Activated B cell treated with CpG ODN at 0.5 μM for 24 hours (primary cell): ENCODE results near the gene ZNF841. TPM values are rescaled to one million over a fixed set of nuclear protein-coding genes. Genes with fewer than 3 reads are reported as not detected.
"Not testable (repeated sequence)": the region's sequence is repeated elsewhere in the genome, so short reads cannot be mapped to it uniquely, and the experiment has no call there.

Experiments
- ATAC-seq: fragments of 200-7000 bp; cut with Tn5 transposase; one replicate; pipeline ENCODE4 v1.10.0; 2021; ENCODE audit warnings: low read depth, mild to moderate bottlenecking, moderate library complexity
- CTCF ChIA-PET: fragments of 350-600 bp; sonication (Branson Sonifier 250); formaldehyde crosslinking; loops from one replicate; lab custom pipeline; 2021; ENCODE audit warnings: antibody characterized with exemption; lab: Charles Lee
- POLR2A ChIA-PET: fragments of 350-600 bp; sonication (Branson Sonifier 250); formaldehyde crosslinking; loops from one replicate; lab custom pipeline; 2021; ENCODE audit warnings: antibody characterized with exemption; lab: Charles Lee
- DNase-seq: peaks from one replicate; pipeline ENCODE4 v3.0.0; 2022
- H3K27ac Mint-ChIP-seq: one replicate; pipeline ENCODE4 v1.8.0; 2020; ENCODE audit warnings: mixed read lengths
- H3K27me3 Mint-ChIP-seq: one replicate; pipeline ENCODE4 v1.8.0; 2021; ENCODE audit warnings: mixed read lengths
- H3K36me3 Mint-ChIP-seq: one replicate; pipeline ENCODE4 v1.8.0; 2021; ENCODE audit warnings: low read depth, mixed read lengths
- H3K4me1 Mint-ChIP-seq: one replicate; pipeline ENCODE4 v1.8.0; 2021; ENCODE audit warnings: mixed read lengths
- H3K4me3 Mint-ChIP-seq: one replicate; pipeline ENCODE4 v1.8.0; 2020; ENCODE audit warnings: mild to moderate bottlenecking, mixed read lengths
- H3K9me3 Mint-ChIP-seq: one replicate; pipeline ENCODE4 v1.8.0; 2020; ENCODE audit warnings: mixed read lengths
- CTCF ChIP-seq: fragments of 200-600 bp; IDR thresholded peaks from one replicate; pipeline ENCODE4 v1.8.0; 2022; ENCODE audit warnings: antibody characterized with exemption, mild to moderate bottlenecking
- intact Hi-C: fragments of 100-400 bp; cut with micrococcal nuclease; formaldehyde crosslinking; loops from one replicate; pipeline ENCODE4 v1.15.1; 2024
- total RNA-seq: library from RNA; stranded (reverse); gene quantifications from 2 replicates; pipeline ENCODE4 v1.2.3, GENCODE V29; 2022

Gene ZNF841
- total RNA-seq, 1 donor from 2014 or later, result 42.7 TPM

DNA sequence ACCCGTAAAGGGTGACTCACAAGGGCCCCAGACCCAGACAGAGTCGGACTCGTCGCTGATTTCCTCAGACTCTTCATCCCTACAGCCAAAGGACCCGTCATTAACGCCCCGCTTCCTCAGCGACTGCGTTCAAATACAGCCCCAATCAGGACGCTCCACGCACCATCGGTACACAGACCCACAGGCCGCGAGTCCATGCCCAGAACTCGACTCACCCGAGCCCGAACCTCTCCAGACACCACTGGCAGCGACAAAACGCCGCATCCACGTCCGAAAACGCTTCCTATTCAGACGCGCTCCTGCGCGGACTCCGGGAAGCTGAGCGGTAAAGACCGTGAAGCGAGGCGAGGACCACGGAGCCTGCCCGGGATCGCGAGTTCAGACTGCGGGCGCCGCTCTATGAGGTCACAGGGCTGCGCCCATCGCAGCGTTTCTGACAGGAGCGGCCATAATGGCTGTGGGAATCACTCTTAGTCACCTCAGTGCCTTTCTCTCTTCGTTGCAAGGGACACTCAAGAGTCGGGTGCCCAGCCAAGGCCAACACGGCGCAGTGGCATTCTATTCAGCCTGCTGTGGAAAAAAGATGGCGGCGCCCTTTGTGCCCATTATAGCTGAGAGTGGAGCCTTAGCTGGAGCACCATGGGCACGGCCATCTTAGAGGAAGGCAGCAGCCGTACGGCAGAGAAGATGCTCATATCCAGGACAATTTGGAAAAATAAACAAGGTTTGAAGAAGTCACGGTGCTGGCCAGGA is 67.4 kb downstream of the ZNF841 start, which contains the start of gene ZNF614:
TSS of gene ZNF614 (minus strand) at position 353 of the 753 bp plus-strand sequence. CDS start 2,634 bp downstream, outside the sequence.
- CTCF ChIA-PET, result no interaction called here
- Mint-ChIP-seq H3K9me3 (peaks cover 23% of the 10 kb centered on the region), H3K27ac (peak within 1 kb of the TSS; percentile 93), H3K4me3 (peak within 1 kb of the TSS; percentile 98), H3K27me3 (no peaks in the 10 kb centered on the region), H3K4me1 (peaks cover 29% of the 10 kb centered on the region), H3K36me3 (peaks cover 62% of the 10 kb centered on the region)
- DNase-seq (peak; percentile 86), ATAC-seq (peak; percentile 89)
- POLR2A ChIA-PET, result interaction anchor here (0.6 to 2.4 kb wide), 8 partner anchors 20 to 498 kb away, joined by 3 to 34 read pairs (median 4); partner anchors contain the start of genes PPP2R1A, ZNF432, ZNF615 and ZNF836
- TF ChIP-seq CTCF, result no peak
- intact Hi-C loops, result loop anchor here (1.0 kb wide), 7 partner anchors 20 to 269 kb away; partner anchors contain the start of genes ZNF350, ZNF432, ZNF480 and ZNF613

DNA sequence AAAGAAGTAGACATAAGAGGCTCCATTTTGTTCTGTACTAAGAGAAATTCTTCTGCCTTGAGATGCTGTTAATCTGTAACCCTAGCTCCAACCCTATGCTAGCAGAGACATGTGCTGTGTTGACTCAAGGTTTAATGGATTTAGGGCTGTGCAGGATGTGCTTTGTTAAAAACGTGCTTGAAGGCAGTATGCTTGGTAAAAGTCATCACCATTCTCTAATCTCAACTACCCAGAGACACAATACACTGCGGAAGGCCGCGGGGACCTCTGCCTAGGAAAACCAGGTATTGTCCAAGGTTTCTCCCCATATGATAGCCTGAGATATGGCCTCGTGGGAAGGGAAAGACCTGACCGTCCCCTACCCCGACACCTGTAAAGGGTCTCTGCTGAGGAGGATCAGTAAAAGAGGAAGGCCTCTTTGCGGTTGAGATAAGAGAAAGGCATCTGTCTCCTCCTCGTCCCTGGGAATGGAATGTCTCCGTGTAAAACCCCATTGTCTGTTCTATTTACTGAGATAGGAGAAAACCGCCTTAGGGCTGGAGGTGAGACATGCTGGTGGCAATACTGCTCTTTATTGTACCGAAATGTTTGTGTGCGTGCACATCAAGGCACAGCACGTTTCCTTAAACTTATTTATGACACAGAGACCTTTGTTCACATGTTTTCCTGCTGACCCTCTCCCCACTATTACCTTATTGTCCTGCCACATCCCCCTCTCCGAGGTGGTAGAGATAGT is 69.1 kb downstream of the ZNF841 start:
- DNase-seq, intact Hi-C loops, H3K27ac Mint-ChIP-seq, CTCF ChIA-PET, ATAC-seq, H3K27me3 Mint-ChIP-seq: not testable (repeated sequence)
- Mint-ChIP-seq H3K9me3 (peaks cover 28% of the 10 kb centered on the region), H3K4me3 (peak overlapping the region; percentile 98), H3K36me3 (peaks cover 70% of the 10 kb centered on the region), H3K4me1 (peaks cover 29% of the 10 kb centered on the region)
- POLR2A ChIA-PET, result interaction anchor here (0.8 kb wide), 1 partner anchor 22 kb away, joined by 3 read pairs; no protein-coding TSS in a partner anchor

DNA sequence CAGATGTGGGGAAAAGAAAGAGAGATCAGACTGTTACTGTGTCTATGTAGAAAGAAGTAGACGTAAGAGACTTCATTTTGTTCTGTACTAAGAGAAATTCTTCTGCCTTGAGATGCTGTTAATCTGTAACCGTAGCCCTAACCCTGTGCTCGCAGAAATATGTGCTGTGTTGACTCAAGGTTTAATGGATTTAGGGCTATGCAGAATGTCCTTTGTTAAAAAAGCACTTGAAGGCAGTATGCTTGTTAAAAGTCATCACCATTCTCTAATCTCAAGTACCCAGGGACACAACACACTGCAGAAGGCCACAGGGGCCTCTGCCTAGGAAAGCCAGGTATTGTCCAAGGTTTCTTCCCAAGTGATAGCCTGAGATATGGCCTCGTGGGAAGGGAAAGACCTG is 71.1 kb downstream of the ZNF841 start:
- H3K27me3 Mint-ChIP-seq, ATAC-seq, DNase-seq, H3K27ac Mint-ChIP-seq, POLR2A ChIA-PET, CTCF ChIA-PET, intact Hi-C loops, H3K4me3 Mint-ChIP-seq: not testable (repeated sequence)
- Mint-ChIP-seq H3K9me3 (peaks cover 37% of the 10 kb centered on the region), H3K4me1 (peaks cover 29% of the 10 kb centered on the region), H3K36me3 (peaks cover 82% of the 10 kb centered on the region)

DNA sequence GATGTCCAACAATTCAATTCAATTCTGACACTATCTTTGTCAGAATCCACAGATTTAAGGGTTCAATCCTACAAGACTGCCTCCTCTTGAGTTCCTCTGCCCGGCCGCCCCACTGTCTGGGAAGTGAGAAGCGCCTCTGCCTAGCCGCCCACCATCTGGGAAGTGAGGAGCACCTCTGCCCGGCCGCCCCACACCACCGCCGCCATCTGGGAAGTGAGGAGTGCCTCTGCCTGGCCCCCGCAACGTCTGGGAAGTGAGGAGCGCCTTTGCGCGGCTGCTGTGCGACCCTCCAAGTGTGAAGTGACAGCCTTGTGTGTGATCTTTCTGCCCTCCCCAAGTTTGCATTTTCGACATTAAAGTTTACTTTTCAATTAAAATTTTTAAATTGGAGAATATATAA is 73.4 kb downstream of the ZNF841 start:
- peaks cover 93% of the 10 kb centered on the region for H3K36me3 Mint-ChIP-seq
- ATAC-seq (no peak), DNase-seq (no peak)
- CTCF ChIA-PET, result interaction anchor here (0.7 kb wide), 1 partner anchor 27 kb away, joined by 3 read pairs; no protein-coding TSS in a partner anchor
- intact Hi-C loops, result no loop called here
- TF ChIP-seq CTCF, result no peak
- POLR2A ChIA-PET, result interaction anchor here (1.0 kb wide), 1 partner anchor 10 kb away, joined by 4 read pairs; no protein-coding TSS in a partner anchor
- peaks cover 13% of the 10 kb centered on the region for H3K4me1 Mint-ChIP-seq
- H3K27ac Mint-ChIP-seq, result no peak overlapping the region
- H3K27me3 Mint-ChIP-seq, result no peaks in the 10 kb centered on the region
- H3K4me3 Mint-ChIP-seq, result no peak overlapping the region
- peaks cover 45% of the 10 kb centered on the region for H3K9me3 Mint-ChIP-seq

DNA sequence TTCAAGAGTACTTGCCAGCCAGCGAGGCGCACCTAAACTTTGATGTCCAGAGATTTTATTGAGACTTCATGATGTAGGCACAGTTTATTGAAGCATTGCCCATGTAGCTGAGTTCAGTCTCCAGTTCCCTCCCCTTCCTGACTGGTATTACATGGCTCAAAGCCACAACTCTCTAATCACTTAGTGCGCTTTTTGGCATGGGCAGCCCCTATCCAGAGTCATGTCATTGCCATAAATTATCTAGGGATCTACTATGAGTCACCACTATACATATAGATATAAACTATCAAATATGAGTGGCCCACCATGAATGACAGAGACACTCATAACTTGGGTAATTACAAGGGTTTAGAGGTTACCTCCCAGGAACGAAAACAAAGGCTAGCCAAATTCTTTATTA is 75.1 kb downstream of the ZNF841 start:
- Mint-ChIP-seq H3K4me1 (no peaks in the 10 kb centered on the region), H3K36me3 (peaks cover 94% of the 10 kb centered on the region), H3K27ac (no peak overlapping the region), H3K4me3 (no peak overlapping the region), H3K9me3 (peaks cover 49% of the 10 kb centered on the region), H3K27me3 (no peaks in the 10 kb centered on the region)
- intact Hi-C loops, result no loop called here
- no peak for ATAC-seq
- POLR2A ChIA-PET, result interaction anchor here (0.6 to 0.8 kb wide), 2 partner anchors 10 to 13 kb away, joined by 3 read pairs; no protein-coding TSS in a partner anchor
- DNase-seq, result no peak
- CTCF ChIA-PET, result interaction anchor here (0.7 to 1.0 kb wide), 2 partner anchors 13 to 17 kb away, joined by 3 read pairs; partner anchors contain the start of gene ZNF615
- no peak for TF ChIP-seq CTCF

Other genes starting within 250 kb of the ZNF841 start
- 13.2 and 13.9 TPM in 2 replicates for gene ZNF577, start 207.8 kb downstream of the ZNF841 start, total RNA-seq
- 21.9 and 27.4 TPM in 2 replicates for gene ZNF649, start 190.7 kb downstream of the ZNF841 start, total RNA-seq
- 7.7 and 7.8 TPM in 2 replicates for gene ZNF613, start 168.3 kb downstream of the ZNF841 start, total RNA-seq
- gene ZNF350, start 108.9 kb downstream of the ZNF841 start, total RNA-seq, result 32.2 and 35.2 TPM in 2 replicates
- gene ZNF615, start 87.6 kb downstream of the ZNF841 start, total RNA-seq, result 9.1 and 13.5 TPM in 2 replicates
- 14.0 and 14.3 TPM in 2 replicates for gene ZNF614, start 67.4 kb downstream of the ZNF841 start, total RNA-seq
- 18.1 and 18.4 TPM in 2 replicates for gene ZNF432, start 46.9 kb downstream of the ZNF841 start, total RNA-seq
- gene ZNF616, start 44.2 kb upstream of the ZNF841 start, total RNA-seq, result 7.3 and 7.4 TPM in 2 replicates
- 27.4 and 28.0 TPM in 2 replicates for gene ZNF836, start 75.9 kb upstream of the ZNF841 start, total RNA-seq
- 244 and 245 TPM in 2 replicates for gene PPP2R1A, start 94.3 kb upstream of the ZNF841 start, total RNA-seq
- gene ZNF766, start 173.8 kb upstream of the ZNF841 start, total RNA-seq, result 33.0 and 35.0 TPM in 2 replicates
- 24.0 and 25.5 TPM in 2 replicates for gene ZNF480, start 201.4 kb upstream of the ZNF841 start, total RNA-seq
- 1.1 and 2.0 TPM in 2 replicates for gene ZNF610, start 240.5 kb upstream of the ZNF841 start, total RNA-seq